Neural cell (in vitro differentiated cells): ENCODE results near the gene ERICH2. TPM values are rescaled to one million over a fixed set of nuclear protein-coding genes. Genes with fewer than 3 reads are reported as not detected.

Experiments used
- H2AFZ ChIP-seq: fragments of 200-600, 300-800 bp; sonication (generic), shearing (Covaris generic); 2 replicates; pipeline ENCODE4 v1.6.0; 2014; ENCODE audit warnings: low read depth, mild to moderate bottlenecking, antibody characterized with exemption, low read length, moderate library complexity
- H3F3A ChIP-seq: fragments of 200-600 bp; shearing (Covaris generic); 2 replicates; pipeline ENCODE4 v1.6.1; 2016; ENCODE audit warnings: mild to moderate bottlenecking, moderate library complexity, mixed read lengths, antibody characterized with exemption, low read length; ENCODE audit not compliant: insufficient read depth, poor library complexity, severe bottlenecking
- H3K27ac ChIP-seq: fragments of 200-600, 300-800 bp; sonication (generic), shearing (Covaris generic); 2 replicates; pipeline ENCODE4 v1.5.1; 2014; ENCODE audit warnings: mild to moderate bottlenecking, low read length, moderate library complexity
- H3K27me3 ChIP-seq: fragments of 300-800, 200-600 bp; sonication (generic), shearing (Covaris generic); 2 replicates; pipeline ENCODE4 v1.6.0; 2014; ENCODE audit warnings: mild to moderate bottlenecking, low read depth, low read length, moderate library complexity; ENCODE audit not compliant: insufficient read depth
- H3K36me3 ChIP-seq: fragments of 300-800, 200-600 bp; sonication (generic), shearing (Covaris generic); 2 replicates; pipeline ENCODE4 v1.5.1; 2014; ENCODE audit warnings: mild to moderate bottlenecking, antibody characterized with exemption, low read length, moderate library complexity; ENCODE audit not compliant: insufficient read depth
- H3K4me2 ChIP-seq: fragments of 300-800, 200-600 bp; sonication (generic), shearing (Covaris generic); 2 replicates; pipeline ENCODE4 v1.6.0; 2014; ENCODE audit warnings: mild to moderate bottlenecking, low read length
- H3K4me3 ChIP-seq: fragments of 300-800, 200-600 bp; sonication (generic), shearing (Covaris generic); 2 replicates; pipeline ENCODE4 v1.5.1; 2014; ENCODE audit warnings: mild to moderate bottlenecking, low read length, moderate library complexity
- H3K79me2 ChIP-seq: fragments of 200-600 bp; shearing (Covaris generic); replicated peaks from 2 replicates; pipeline ENCODE4 v1.6.0; 2014; ENCODE audit warnings: mild to moderate bottlenecking, low read length, moderate library complexity; ENCODE audit not compliant: insufficient read depth
- H3K9ac ChIP-seq: fragments of 300-800, 200-600 bp; sonication (generic), shearing (Covaris generic); 2 replicates; pipeline ENCODE4 v1.6.1; 2016; ENCODE audit warnings: mild to moderate bottlenecking, low read length, mixed read lengths
- H3K9me2 ChIP-seq: fragments of 200-600 bp; shearing (Covaris generic); 2 replicates; pipeline ENCODE4 v1.6.1; 2016; ENCODE audit warnings: mild to moderate bottlenecking, low read length, mixed read lengths; ENCODE audit not compliant: insufficient read depth
- H3K9me3 ChIP-seq: fragments of 200-600, 300-800 bp; sonication (generic), shearing (Covaris generic); 2 replicates; pipeline ENCODE4 v1.6.1; 2016; ENCODE audit warnings: mild to moderate bottlenecking, mixed run types, low read length, moderate library complexity, mixed read lengths
- H4K20me1 ChIP-seq: fragments of 200-600 bp; shearing (Covaris generic); 2 replicates; pipeline ENCODE4 v1.6.1; 2016; ENCODE audit warnings: mild to moderate bottlenecking, mixed run types; ENCODE audit not compliant: insufficient read depth
- CTCF ChIP-seq: fragments of 450-650 bp; IDR thresholded peaks from 2 replicates; pipeline ENCODE4 v1.5.1; 2014; ENCODE audit warnings: antibody characterized with exemption, mild to moderate bottlenecking, moderate library complexity; ENCODE audit not compliant: poor library complexity, severe bottlenecking
- EP300 ChIP-seq: fragments of 450-650 bp; conservative IDR thresholded peaks from 2 replicates; pipeline ENCODE4 v1.6.1; 2014; ENCODE audit warnings: antibody characterized with exemption, mild to moderate bottlenecking, moderate library complexity; ENCODE audit not compliant: poor library complexity, severe bottlenecking
- EZH2 ChIP-seq: fragments of 200-600, 300-800 bp; shearing (Covaris generic), sonication (generic); IDR thresholded peaks from 2 replicates; pipeline ENCODE4 v1.6.1; 2014; ENCODE audit warnings: antibody characterized with exemption, low read length, borderline replicate concordance, mild to moderate bottlenecking; ENCODE audit not compliant: insufficient read depth, poor library complexity, severe bottlenecking
- MXI1 ChIP-seq: fragments of 450-650 bp; conservative IDR thresholded peaks from 2 replicates; pipeline ENCODE4 v1.6.1; 2014; ENCODE audit warnings: antibody characterized with exemption, mild to moderate bottlenecking; ENCODE audit not compliant: poor library complexity, severe bottlenecking
- POLR2AphosphoS5 ChIP-seq: IDR thresholded peaks from 2 replicates; pipeline ENCODE4 v1.6.1; 2012
- RAD21 ChIP-seq: fragments of 450-650 bp; conservative IDR thresholded peaks from 2 replicates; pipeline ENCODE4 v1.6.1; 2014; ENCODE audit warnings: antibody characterized with exemption, mild to moderate bottlenecking, moderate library complexity
- REST ChIP-seq: IDR thresholded peaks from 2 replicates; pipeline ENCODE4 v1.6.1; 2012; ENCODE audit warnings: borderline replicate concordance
- SMC3 ChIP-seq: fragments of 450-650 bp; conservative IDR thresholded peaks from 2 replicates; pipeline ENCODE4 v1.6.1; 2014; ENCODE audit warnings: antibody characterized with exemption, mild to moderate bottlenecking, moderate library complexity; ENCODE audit not compliant: poor library complexity
- TAF1 ChIP-seq: IDR thresholded peaks from 2 replicates; pipeline ENCODE4 v1.6.1; 2012; ENCODE audit warnings: low read depth
- polyA plus RNA-seq: library from polyadenylated mRNA; depleted of rRNA; stranded (reverse); fragments of >200 nt; gene quantifications from 2 replicates; pipeline ENCODE4 v1.2.3, GENCODE V29; 2014

Gene ERICH2
- polyA plus RNA-seq, 1 donor from 2014 or later: 1.3 TPM

- Histone ChIP-seq H3K9me3 (no peaks in the 10 kb centered on the region), H2AFZ (no peak overlapping the region), H3K9me2 (no peaks in the 10 kb centered on the region), H4K20me1 (no peaks in the 10 kb centered on the region), H3K36me3 (no peaks in the 10 kb centered on the region), H3K9ac (no peak overlapping the region), H3K4me2 (no peak overlapping the region), H3K4me3 (no peak overlapping the region), H3F3A (no peaks in the 10 kb centered on the region), H3K79me2 (no peaks in the 10 kb centered on the region), H3K27ac (no peak overlapping the region), H3K27me3 (no peaks in the 10 kb centered on the region)
- no peak for TF ChIP-seq TAF1
Observed at GRCh38 chr2:170740660-170741059, 29.5 kb upstream of the ERICH2 start.

DNA sequence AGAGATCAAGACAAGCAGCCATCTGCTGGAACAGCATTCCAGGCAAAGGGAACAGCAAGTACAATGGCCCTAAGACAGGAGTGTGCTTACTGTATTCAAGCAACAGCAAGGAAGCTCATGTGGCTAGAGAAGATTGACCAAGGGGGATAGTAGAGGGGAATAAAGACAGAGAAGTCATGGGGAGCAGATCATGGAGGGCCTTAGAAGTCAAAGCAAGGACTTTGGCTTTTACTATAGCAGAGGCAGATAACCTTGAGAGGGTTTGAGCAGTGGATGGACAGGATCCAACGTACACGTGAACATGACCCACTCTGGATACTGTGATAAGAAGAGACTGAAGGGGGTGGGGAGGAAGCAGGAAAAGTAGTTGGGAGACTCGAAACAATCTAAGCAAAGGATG is 28.2 kb upstream of the ERICH2 start:
- Histone ChIP-seq H3K4me3 (no peak overlapping the region), H3K9me3 (no peaks in the 10 kb centered on the region), H3K9ac (no peak overlapping the region), H3K36me3 (no peaks in the 10 kb centered on the region), H2AFZ (no peak overlapping the region), H3F3A (no peaks in the 10 kb centered on the region), H3K4me2 (no peak overlapping the region), H3K27ac (no peak overlapping the region), H3K9me2 (no peaks in the 10 kb centered on the region), H3K27me3 (no peaks in the 10 kb centered on the region), H4K20me1 (no peaks in the 10 kb centered on the region), H3K79me2 (no peaks in the 10 kb centered on the region)
- TF ChIP-seq RAD21: no peak
- no peak for TF ChIP-seq EZH2
- no peak for TF ChIP-seq SMC3
- no peak for TF ChIP-seq POLR2AphosphoS5
- no peak for TF ChIP-seq MXI1
- no peak for TF ChIP-seq TAF1
- no peak for TF ChIP-seq EP300
- TF ChIP-seq REST: no peak
- TF ChIP-seq CTCF: no peak

GRCh38 chr2:170742896-170743529 is 27.2 kb upstream of the ERICH2 start:
- Histone ChIP-seq H3K9me2 (no peaks in the 10 kb centered on the region), H3K27ac (no peak overlapping the region), H3K27me3 (no peaks in the 10 kb centered on the region), H4K20me1 (no peaks in the 10 kb centered on the region), H3F3A (no peaks in the 10 kb centered on the region), H3K4me2 (no peak overlapping the region), H3K79me2 (no peaks in the 10 kb centered on the region), H3K9ac (no peak overlapping the region), H3K36me3 (no peaks in the 10 kb centered on the region), H3K9me3 (no peaks in the 10 kb centered on the region), H3K4me3 (no peak overlapping the region), H2AFZ (no peak overlapping the region)
- TF ChIP-seq MXI1: no peak
- TF ChIP-seq RAD21: no peak
- no peak for TF ChIP-seq EP300
- no peak for TF ChIP-seq POLR2AphosphoS5
- TF ChIP-seq REST: no peak
- no peak for TF ChIP-seq SMC3
- TF ChIP-seq EZH2: no peak
- TF ChIP-seq TAF1: no peak
- TF ChIP-seq CTCF: no peak
